ENCODE results near the gene RBPJL. TPM values are rescaled to one million over a fixed set of nuclear protein-coding genes. Genes with fewer than 3 reads are reported as not detected.

The RBPJL gene
- total and polyA plus RNA-seq, 2 of the 13 experiments (the other 11 are each of a cell fraction or from before 2014, with no cell fraction given) = not detected

DNA sequence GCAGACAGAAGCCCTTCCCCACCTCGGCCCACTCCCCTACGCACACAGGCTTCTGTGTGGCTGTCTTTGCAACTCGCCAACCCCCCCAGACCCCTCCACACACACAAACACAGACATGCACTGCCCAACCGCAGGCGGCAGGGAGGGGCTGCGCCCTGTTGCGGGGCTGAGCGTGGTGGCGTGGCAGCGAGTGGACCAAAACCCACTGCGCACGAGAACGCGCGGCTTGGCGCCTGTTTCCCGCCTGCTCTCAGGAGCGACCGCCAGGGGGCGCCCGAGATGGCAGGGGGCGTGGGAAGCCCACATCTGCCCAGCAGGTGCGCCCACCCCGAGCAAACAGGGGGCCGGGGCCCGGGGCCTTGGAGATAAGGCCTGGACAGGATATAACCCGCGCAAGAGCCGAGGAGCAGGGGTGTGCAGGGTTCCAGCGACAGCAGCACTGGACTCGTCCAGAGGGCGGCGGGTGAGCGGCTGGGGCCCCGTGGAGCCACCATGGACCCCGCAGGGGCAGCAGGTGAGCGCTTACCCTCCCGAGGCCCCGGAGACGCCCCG lies at the start of gene RBPJL (continued):
- peak; percentile 48; the same call in 1 of the 2 replicates for TF ChIP-seq KDM5B (CRISPR knock-in tag; IDR thresholded peaks at IDR 0.05; ENCODE audit: borderline replicate concordance)
- no peak for TF ChIP-seq HMGA1 (CRISPR knock-in tag; conservative IDR thresholded peaks at IDR 0.05)
- TF ChIP-seq NFKB2 (CRISPR knock-in tag; IDR thresholded peaks at IDR 0.05; ENCODE audit: borderline replicate concordance) = peak; percentile 21; the same call in 1 of the 2 replicates
- peak; percentile 71 for TF ChIP-seq ZNF883 (CRISPR knock-in tag; IDR thresholded peaks at IDR 0.05; ENCODE audit: not compliant biosample characterization)
- no peak for TF ChIP-seq ZNF775 (CRISPR knock-in tag; IDR thresholded peaks at IDR 0.05; ENCODE audit: borderline replicate concordance)
- no peak for TF ChIP-seq SP1 (IDR thresholded peaks at IDR 0.05)
- TF ChIP-seq SP1 (CRISPR knock-in tag; IDR thresholded peaks at IDR 0.05) = peak; percentile 34
- no peak for TF ChIP-seq ZNF780A (CRISPR knock-in tag; IDR thresholded peaks at IDR 0.05)
- TF ChIP-seq HDAC2 (CRISPR knock-in tag; IDR thresholded peaks at IDR 0.05) = 0 out of 2 replicates have a peak, but pooled peaks have one; percentile 28

DNA sequence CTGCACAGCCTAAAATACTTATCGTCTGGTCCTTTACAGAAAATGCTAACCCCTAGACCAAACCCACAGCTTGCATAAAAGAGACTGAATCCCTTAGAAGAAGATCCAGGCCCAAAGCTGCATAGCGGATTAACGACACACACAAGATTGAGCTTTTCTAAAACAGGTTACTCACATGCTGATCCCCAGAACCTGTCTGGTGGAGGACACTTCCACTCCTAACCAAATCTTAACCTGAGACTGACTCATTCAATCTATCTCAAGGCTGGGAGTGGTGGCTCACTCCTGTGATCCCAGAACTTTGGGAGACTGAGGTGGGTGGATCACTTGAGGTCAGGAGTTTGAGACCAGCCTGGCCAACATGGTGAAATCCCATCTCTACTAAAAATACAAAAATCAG lies 49.5 kb upstream of the RBPJL start:
- Histone ChIP-seq H3K9me3 (ENCODE audit: low read length) (no peaks in the 10 kb centered on the region), H3K36me3 (replicated peaks in 1 of 2; ENCODE audit: control insufficient read depth in 1 of 2, insufficient read depth in 2 of 2, low read length in 2 of 2) (no peaks in the 10 kb centered on the region), H3K4me2 (ENCODE audit: low read depth, low read length) (no peak overlapping the region), H4K20me1 (ENCODE audit: insufficient read depth, low read length) (no peaks in the 10 kb centered on the region), H3K79me2 (ENCODE audit: insufficient read depth, low read length) (no peaks in the 10 kb centered on the region), H3K4me1 (ENCODE audit: insufficient read depth, low read length) (peaks cover 13% of the 10 kb centered on the region), H3K9ac (ENCODE audit: insufficient read depth, low read depth, low read length) (no peak overlapping the region), H3K27me3 (ENCODE audit: control insufficient read depth in 1 of 2, insufficient read depth in 2 of 2, low read length in 2 of 2) (peaks cover 0 to 33% of the 10 kb centered on the region in 2 experiments; a peak in 2 of 5 replicates), H3K4me3 (replicated peaks in 1 of 3; ENCODE audit: insufficient read depth in 1 of 3, low read depth in 2 of 3, low read length in 3 of 3) (no peak overlapping the region), H3K27ac (ENCODE audit: extremely low read length, insufficient read depth, low read length) (no peak overlapping the region), H2AFZ (ENCODE audit: low read length) (no peak overlapping the region)
- CTCF ChIA-PET (ENCODE audit: low intra/inter-chr PET ratio, low total read pairs) = no interaction called here
- WGBS (ENCODE audit: low lambda C conversion rate) = 54% methylated on average over 3 of the region's 3 CpGs
- DNase-seq (ENCODE audit: low spot score) (no peak), ATAC-seq (no peak), FAIRE-seq (no peak)
- in situ Hi-C loops (cut with HindIII; ENCODE audit: extremely low pct_ligation_motif_present, low pct_unique_long_range_greater_than_20kb) (no loop called here), intact Hi-C loops (cut with micrococcal nuclease; ENCODE audit: unreplicated experiment) (no loop called here)
- POLR2A ChIA-PET = no interaction called here
- BruUV-seq (replicated peaks) = no TSS peak
- TF ChIP-seq ZNF777 (CRISPR knock-in tag; IDR thresholded peaks at IDR 0.05) (no peak), UBTF (CRISPR knock-in tag; IDR thresholded peaks at IDR 0.05) (no peak), ZNF577 (CRISPR knock-in tag; IDR thresholded peaks at IDR 0.05; ENCODE audit: borderline replicate concordance, low read depth) (no peak), AHDC1 (CRISPR knock-in tag; IDR thresholded peaks at IDR 0.05; ENCODE audit: borderline replicate concordance) (no peak), ATF7-NPFF (CRISPR knock-in tag; IDR thresholded peaks at IDR 0.05; ENCODE audit: low read depth) (no peak), ZNF564 (CRISPR knock-in tag; IDR thresholded peaks at IDR 0.05) (no peak)
- TF ChIP-seq, protein P1, sequence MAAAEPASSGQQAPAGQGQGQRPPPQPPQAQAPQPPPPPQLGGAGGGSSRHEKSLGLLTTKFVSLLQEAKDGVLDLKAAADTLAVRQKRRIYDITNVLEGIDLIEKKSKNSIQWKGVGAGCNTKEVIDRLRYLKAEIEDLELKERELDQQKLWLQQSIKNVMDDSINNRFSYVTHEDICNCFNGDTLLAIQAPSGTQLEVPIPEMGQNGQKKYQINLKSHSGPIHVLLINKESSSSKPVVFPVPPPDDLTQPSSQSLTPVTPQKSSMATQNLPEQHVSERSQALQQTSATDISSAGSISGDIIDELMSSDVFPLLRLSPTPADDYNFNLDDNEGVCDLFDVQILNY (CRISPR knock-in tag; conservative IDR thresholded peaks at IDR 0.05) = no peak

Measured in HepG2 (cell line).